C4-2B (cell line): Measurements from ENCODE around the gene PRRT2.
A peak's percentile ranks its signal among the peaks of the same experiment; 100 is the strongest.

Source experiments
- H3K27ac ChIP-seq: fragments of 450-650 bp; 2 replicates; pipeline ENCODE4 v1.5.1; 2017
- CTCF ChIP-seq: fragments of 450-650 bp; conservative IDR thresholded peaks from 2 replicates; pipeline ENCODE4 v1.5.1; 2017; ENCODE audit warnings: mild to moderate bottlenecking
- ZFX ChIP-seq: fragments of 450-650 bp; IDR thresholded peaks from 2 replicates; pipeline ENCODE4 v1.6.1; 2017

Gene PRRT2

DNA sequence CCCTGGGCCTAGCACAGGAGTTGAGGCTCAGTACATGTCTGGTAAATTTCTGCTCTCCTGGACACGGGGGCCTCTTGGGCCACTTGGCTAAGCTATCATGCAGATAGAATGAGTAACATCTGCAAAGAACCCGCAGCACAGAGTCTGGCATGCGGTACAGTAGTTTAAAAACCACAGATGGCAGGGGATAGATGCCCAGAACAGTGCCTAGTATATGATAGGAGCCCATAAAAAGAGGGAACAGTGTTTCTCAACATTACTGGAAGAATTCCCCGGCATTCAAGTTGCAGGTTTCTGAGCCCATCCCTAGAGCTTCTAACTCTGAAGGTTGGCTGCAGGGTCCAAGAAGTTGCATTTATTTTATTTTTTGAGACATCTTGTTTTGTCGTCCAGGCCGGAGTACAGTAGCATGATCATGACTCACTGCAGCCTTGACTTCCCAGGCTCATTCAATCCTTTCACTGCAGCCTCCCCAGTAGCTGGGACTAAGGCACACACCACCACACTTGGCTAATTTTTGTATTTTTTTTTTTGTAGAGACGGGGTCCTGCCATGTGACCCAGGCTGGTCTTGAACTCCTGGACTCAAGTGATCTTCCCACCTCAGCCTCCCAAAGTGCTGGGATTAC is 45.3 kb downstream of the PRRT2 start:
- no peak overlapping the region; the same call in 1 of the 2 replicates for H3K27ac ChIP-seq
- TF ChIP-seq CTCF (no peak), ZFX (no peak)

DNA sequence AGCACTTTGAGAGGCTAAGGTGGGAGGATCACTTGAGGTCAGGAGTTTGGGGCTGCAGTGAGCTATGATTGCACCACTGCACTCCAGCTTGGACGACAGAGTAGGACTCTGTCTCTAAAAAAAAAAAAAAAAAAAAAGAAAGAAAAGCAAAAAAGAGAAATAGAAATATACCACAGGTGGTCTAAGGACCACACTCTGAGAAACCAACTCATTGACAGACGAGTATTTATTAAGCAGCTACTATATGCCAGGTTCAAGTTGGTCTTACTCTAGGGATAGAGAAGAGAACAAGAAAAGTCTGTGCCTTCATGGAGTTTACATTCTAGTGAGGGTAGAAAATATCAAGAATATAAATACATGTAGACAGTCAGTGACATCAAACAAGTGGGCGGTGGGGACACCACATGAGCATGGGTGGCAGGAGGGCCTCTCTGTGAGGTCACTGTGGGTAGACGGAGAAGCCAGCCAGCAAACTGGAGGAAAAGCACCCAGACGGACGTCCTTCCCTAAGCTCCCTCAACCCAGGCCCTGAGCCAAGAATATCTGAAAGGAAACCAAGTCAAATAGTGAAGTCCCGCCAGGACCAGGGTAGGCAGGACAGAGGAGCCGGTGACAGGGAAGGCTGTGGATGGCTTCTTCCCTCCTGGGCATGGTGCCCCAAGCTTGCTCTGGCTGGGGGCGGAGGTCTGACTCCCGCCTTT is 46.3 kb downstream of the PRRT2 start:
- TF ChIP-seq CTCF (no peak), ZFX (no peak)
- H3K27ac ChIP-seq: peak overlapping the region; percentile 58

DNA sequence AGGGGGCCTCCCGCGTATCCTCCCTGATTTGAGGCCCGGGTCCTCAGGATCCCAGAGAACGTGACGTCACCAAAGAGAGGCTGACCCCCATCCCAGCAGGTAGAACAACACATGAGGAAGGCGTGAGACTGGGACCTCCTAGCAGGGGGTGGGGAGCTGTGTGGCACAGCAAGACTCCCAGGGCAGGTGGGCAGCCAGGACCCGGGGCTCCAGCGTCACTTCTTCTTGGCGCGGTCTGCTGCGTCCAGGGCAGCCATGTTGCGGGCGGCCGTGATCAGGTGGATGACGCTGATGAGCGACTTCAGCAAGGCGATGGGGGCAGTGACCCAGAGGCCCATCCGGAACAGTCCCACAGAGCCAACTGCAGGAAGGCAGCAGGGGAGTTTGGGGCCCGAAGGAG is 47.0 kb downstream of the PRRT2 start:
- peak overlapping the region; percentile 58 for H3K27ac ChIP-seq
- TF ChIP-seq CTCF: no peak
- no peak for TF ChIP-seq ZFX

GRCh38 chr16:29860218-29860617 is 48.2 kb downstream of the PRRT2 start:
- H3K27ac ChIP-seq: no peak overlapping the region
- TF ChIP-seq ZFX (no peak), CTCF (no peak)

- H3K27ac ChIP-seq: peak overlapping the region; percentile 86
- peak; percentile 73; the same call in 1 of the 2 replicates for TF ChIP-seq ZFX
- no peak for TF ChIP-seq CTCF
These were observed 50.4 kb downstream of the PRRT2 start for GRCh38 chr16:29862383-29862883.

DNA sequence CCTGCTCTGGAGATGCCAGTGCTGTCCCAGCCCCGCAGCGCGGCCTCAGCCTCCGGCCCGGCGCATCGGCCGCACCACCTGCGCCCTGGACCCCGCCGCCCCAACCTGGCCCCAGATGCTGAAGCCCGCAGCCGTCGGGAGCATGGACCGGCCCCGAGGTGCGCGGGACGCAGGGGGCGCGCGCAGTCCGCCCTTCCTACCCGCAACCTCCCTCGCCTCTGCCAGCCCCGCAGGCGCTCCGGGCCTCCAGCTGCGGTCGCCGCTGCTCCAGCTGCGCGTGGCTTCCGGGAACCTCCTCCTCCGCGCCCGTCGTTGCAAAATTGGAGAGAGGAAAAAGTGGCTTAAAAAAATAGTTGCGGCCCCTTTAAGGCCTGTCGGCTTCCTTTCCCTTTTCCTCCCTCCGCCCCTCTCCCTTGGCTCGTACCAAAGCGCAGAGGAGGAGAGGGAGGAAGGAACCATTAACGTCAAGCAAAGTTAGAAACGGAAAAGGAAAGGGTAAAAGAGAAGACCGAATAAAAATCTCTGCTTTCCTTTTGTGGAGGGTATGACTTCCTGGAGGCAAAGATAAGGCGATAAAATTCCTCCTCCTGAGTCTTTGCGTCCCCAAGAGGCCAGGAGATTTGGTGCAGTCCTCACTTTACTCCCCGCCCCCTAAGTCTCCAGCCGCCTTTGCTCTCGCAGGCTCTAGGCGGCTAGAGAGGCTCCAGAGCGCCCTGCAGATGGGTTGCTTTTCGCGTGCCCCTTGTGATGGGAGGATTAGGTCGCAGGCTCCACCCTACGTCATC is 51.1 kb downstream of the PRRT2 start, which contains the start of gene CDIPT:
Gene CDIPT, minus strand, starts transcription at position 343 of the 785 bp plus-strand sequence. CDS start 369 bp downstream, outside the sequence.
- H3K27ac ChIP-seq: peak within 1 kb of the TSS; percentile 86
- TF ChIP-seq CTCF (peak; percentile 87), ZFX (peak; percentile 47; the same call in 1 of the 2 replicates)
